ENCODE data around the gene FKRP. TPM values are rescaled to one million over a fixed set of nuclear protein-coding genes. Genes with fewer than 3 reads are reported as not detected.
"Not testable (repeated sequence)": the region's sequence is repeated elsewhere in the genome, so short reads cannot be mapped to it uniquely, and the experiment has no call there.

Gene FKRP
- total RNA-seq = 10 to 100 TPM; 26.0 to 31.2 (median 28.9) TPM

- DNase-seq (peak; percentile 20), ATAC-seq (peak; percentile 80 to 82)
- Mint-ChIP-seq H3K9me3 (no peaks in the 10 kb centered on the region), H3K27me3 (ENCODE audit: low read depth) (no peaks in the 10 kb centered on the region), H3K4me3 (peak within 1 kb of the TSS; percentile 94), H3K4me1 (ENCODE audit: low read depth) (peaks cover 59% of the 10 kb centered on the region), H3K36me3 (ENCODE audit: insufficient read depth) (peaks cover 4% of the 10 kb centered on the region)
Measured at GRCh38 chr19:46745521-46746280, at the start of gene FKRP. FKRP (plus strand) TSS chr19:46746057; CDS start chr19:46755451, 9,394 bp downstream.

GRCh38 chr19:46696866-46697203, 49.0 kb upstream of the FKRP start:
- no peak for ATAC-seq
- Mint-ChIP-seq H3K9me3 (no peaks in the 10 kb centered on the region), H3K36me3 (ENCODE audit: insufficient read depth) (peaks cover 45% of the 10 kb centered on the region), H3K27me3 (ENCODE audit: low read depth) (no peaks in the 10 kb centered on the region), H3K4me1 (ENCODE audit: low read depth) (no peaks in the 10 kb centered on the region), H3K4me3 (no peak overlapping the region)
- DNase-seq = no peak

- H3K4me1 Mint-ChIP-seq (ENCODE audit: low read depth) = no peaks in the 10 kb centered on the region
- DNase-seq (no peak), ATAC-seq (peak; percentile 27 to 41)
- no peaks in the 10 kb centered on the region for H3K27me3 Mint-ChIP-seq (ENCODE audit: low read depth)
- H3K4me3 Mint-ChIP-seq = no peak overlapping the region
- no peaks in the 10 kb centered on the region for H3K9me3 Mint-ChIP-seq
- H3K36me3 Mint-ChIP-seq (ENCODE audit: insufficient read depth) = peaks cover 40% of the 10 kb centered on the region
Measured at GRCh38 chr19:46697204-46697960, 48.5 kb upstream of the FKRP start.

GRCh38 chr19:46698395-46699321, 47.2 kb upstream of the FKRP start:
- DNase-seq = no peak
- Mint-ChIP-seq H3K4me1 (ENCODE audit: low read depth) (no peaks in the 10 kb centered on the region), H3K27me3 (ENCODE audit: low read depth) (no peaks in the 10 kb centered on the region), H3K4me3 (no peak overlapping the region), H3K36me3 (ENCODE audit: insufficient read depth) (peaks cover 34% of the 10 kb centered on the region), H3K9me3 (no peaks in the 10 kb centered on the region)
- no peak for ATAC-seq

- Mint-ChIP-seq H3K27me3 (ENCODE audit: low read depth) (no peaks in the 10 kb centered on the region), H3K4me3 (no peak overlapping the region), H3K4me1 (ENCODE audit: low read depth) (peaks cover 7% of the 10 kb centered on the region), H3K36me3 (ENCODE audit: insufficient read depth) (peaks cover 28% of the 10 kb centered on the region), H3K9me3 (no peaks in the 10 kb centered on the region)
- no peak for ATAC-seq
- DNase-seq = no peak
Measured at GRCh38 chr19:46700704-46701103, 45.2 kb upstream of the FKRP start.

DNA sequence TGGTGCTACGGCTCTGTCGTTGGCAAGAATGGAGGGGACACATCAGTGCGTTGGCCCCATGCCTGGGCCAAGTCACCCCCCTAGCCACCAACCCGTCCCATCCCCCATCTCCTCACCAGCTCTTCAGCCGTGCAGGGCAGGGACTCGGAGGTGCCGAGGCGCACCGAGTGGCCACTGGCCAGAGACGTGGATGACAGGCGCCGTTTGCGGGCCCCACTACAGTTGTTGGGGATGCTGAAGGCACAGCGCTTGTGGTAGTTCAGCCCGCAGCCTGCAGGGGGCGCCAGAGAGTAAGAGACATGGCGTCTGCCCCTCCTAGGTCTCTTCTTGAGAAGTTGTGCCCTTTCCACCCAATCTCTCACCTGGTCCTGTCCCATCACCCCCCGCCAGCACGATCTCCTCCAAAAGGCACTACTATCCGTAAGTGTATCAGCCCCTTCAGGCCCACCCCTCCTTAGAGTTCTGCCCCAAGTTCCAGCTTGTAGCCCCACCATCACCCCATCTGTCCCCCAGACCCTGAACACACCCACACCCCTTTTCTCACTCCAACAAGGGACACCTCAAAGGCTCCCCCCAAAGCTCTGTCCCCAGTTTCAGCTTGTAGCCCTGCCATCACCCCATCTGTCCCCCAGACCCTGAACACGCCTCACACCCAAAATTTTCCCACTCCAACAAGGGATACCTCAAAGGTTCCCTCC, 41.3 kb upstream of the FKRP start:
- Mint-ChIP-seq H3K4me3 (no peak overlapping the region), H3K36me3 (ENCODE audit: insufficient read depth) (peaks cover 9% of the 10 kb centered on the region), H3K4me1 (ENCODE audit: low read depth) (peaks cover 10% of the 10 kb centered on the region), H3K27me3 (ENCODE audit: low read depth) (no peaks in the 10 kb centered on the region), H3K9me3 (no peaks in the 10 kb centered on the region)
- DNase-seq (peak; percentile 92), ATAC-seq (peak; percentile 93 to 95)

GRCh38 chr19:46710687-46711086, 35.2 kb upstream of the FKRP start:
- DNase-seq (no peak), ATAC-seq (no peak)
- Mint-ChIP-seq H3K4me3 (no peak overlapping the region), H3K4me1 (ENCODE audit: low read depth) (peaks cover 20% of the 10 kb centered on the region), H3K27me3 (ENCODE audit: low read depth) (no peaks in the 10 kb centered on the region), H3K9me3 (no peaks in the 10 kb centered on the region), H3K36me3 (ENCODE audit: insufficient read depth) (peaks cover 4% of the 10 kb centered on the region)

DNA sequence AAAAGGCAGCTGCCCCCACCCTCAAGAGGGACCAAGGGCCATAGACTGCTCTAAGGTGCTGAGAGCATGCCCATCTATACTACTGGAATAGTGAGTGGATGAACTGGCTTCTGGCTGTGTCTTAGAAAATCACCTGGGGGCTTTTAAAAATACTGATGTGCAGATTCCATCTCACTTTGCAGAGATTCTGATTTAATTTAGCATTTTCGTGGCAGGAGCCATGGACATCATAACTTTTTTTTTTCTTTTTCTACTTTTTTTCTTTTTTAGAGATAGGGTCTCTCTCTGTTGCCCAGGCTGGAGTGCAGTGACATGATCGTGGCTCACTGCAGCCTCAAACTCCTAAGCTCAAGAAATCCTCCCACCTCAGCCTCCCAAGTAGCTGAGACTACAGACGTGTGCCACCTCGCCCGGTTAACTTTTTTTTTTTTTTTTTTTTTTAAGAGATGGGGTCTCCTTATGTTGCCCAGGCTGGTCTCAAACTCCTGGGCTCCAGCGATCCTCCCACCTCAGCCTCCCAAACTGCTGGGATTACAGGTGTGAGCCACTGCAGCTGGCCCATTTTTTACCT, 33.0 kb upstream of the FKRP start:
- not testable (repeated sequence) for H3K27me3 Mint-ChIP-seq (ENCODE audit: low read depth); ATAC-seq; DNase-seq; H3K36me3 Mint-ChIP-seq (ENCODE audit: insufficient read depth); H3K9me3 Mint-ChIP-seq
- peaks cover 23% of the 10 kb centered on the region for H3K4me1 Mint-ChIP-seq (ENCODE audit: low read depth)
- peak overlapping the region; percentile 92 for H3K4me3 Mint-ChIP-seq

DNA sequence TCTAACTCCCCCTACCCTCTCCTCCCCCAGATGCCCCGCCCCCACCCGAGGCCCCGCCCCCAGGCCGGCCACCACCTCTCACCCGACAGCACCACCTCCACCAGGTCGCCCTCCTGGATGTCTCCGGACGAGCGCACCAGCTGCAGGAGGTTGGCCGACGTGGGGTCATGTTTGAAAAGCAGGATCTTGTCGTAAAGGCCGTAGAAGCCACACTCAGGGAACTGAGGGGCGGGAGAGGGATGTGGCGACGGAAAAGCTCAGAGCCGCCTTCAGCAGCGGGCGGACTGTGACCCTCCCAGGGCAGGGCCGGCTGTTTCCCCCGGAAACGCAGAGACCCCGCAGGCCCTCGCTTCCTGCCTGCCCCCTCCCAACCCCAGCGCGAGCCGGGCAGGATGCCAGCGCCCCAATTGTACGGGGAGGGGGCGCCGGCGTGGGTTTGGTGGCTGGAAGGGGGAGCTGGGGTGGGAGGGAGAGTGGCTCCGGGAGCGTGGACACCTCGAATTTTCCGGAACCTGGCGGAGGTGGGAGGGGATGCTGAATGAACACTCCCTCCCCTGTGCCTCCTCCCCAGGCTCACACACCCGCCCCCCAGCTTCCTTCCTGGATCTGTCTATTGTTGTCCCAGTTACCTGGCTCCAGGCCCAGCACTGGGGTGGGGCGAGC, 31.9 kb upstream of the FKRP start:
- ATAC-seq = peak; percentile 28 to 38
- peaks cover 4% of the 10 kb centered on the region for H3K36me3 Mint-ChIP-seq (ENCODE audit: insufficient read depth)
- H3K27me3 Mint-ChIP-seq (ENCODE audit: low read depth) = no peaks in the 10 kb centered on the region
- H3K4me1 Mint-ChIP-seq (ENCODE audit: low read depth) = peaks cover 33% of the 10 kb centered on the region
- H3K9me3 Mint-ChIP-seq = no peaks in the 10 kb centered on the region
- DNase-seq = peak; percentile 66
- peak overlapping the region; percentile 92 for H3K4me3 Mint-ChIP-seq

DNA sequence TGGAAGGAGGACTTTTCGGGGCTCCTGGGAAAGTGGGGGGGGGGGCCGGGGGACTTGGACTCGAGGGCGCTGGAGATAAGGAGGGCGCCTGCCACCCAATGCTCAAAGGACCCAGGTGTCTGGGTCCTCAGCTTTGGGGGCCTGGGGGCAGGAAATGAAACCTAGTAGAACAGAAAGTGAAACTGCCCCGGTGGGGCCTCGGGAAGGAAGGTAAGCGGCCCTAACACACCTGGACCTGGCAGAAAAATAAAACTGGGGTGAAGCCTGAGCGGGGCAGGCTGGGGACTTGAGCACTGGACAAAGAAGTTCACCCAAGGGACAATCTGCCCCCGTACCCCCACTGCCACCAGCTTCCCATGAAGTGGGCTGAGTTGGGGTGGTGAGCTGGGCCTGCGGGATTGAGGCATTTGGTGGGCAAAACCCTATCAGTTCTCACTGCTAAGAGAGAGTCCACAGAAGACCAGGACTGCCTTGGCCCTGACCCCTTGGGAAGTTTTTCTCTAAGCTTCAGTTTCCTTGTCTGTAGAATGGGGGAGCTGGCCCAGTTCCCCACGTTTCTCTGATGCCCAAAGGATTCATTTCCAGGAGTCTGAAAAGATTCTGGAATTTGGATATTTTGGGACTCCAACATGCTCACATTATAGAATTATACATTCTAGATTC, 31.3 kb upstream of the FKRP start:
- peak; percentile 58 for DNase-seq
- H3K4me1 Mint-ChIP-seq (ENCODE audit: low read depth) = peaks cover 40% of the 10 kb centered on the region

DNA sequence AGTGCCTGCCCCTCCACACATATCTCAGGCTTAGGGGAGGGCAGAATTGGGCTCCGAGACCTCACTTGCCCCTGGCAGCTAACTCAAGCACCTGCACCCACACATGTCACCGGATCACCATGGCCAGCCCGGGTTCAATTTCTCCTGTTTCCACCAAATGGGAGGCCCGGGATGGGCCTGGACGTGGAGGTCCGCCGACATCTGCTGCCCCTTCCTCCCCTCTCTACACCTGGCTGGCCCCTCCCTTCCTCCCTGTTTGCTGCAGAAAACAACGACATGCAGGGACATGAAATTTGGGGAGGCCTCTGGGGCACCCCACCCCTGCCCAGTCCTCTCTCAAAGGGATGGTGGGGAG, 30.3 kb upstream of the FKRP start:
- DNase-seq = no peak
- peaks cover 8% of the 10 kb centered on the region for H3K36me3 Mint-ChIP-seq (ENCODE audit: insufficient read depth)
- ATAC-seq = no peak

More for the DNA sequence above, 31.3 kb upstream of the FKRP start:
- Mint-ChIP-seq H3K4me3 (peak overlapping the region; percentile 92), H3K36me3 (ENCODE audit: insufficient read depth) (peaks cover 8% of the 10 kb centered on the region), H3K9me3 (no peaks in the 10 kb centered on the region), H3K27me3 (ENCODE audit: low read depth) (no peaks in the 10 kb centered on the region)
- ATAC-seq = peak; percentile 23 to 34

DNA sequence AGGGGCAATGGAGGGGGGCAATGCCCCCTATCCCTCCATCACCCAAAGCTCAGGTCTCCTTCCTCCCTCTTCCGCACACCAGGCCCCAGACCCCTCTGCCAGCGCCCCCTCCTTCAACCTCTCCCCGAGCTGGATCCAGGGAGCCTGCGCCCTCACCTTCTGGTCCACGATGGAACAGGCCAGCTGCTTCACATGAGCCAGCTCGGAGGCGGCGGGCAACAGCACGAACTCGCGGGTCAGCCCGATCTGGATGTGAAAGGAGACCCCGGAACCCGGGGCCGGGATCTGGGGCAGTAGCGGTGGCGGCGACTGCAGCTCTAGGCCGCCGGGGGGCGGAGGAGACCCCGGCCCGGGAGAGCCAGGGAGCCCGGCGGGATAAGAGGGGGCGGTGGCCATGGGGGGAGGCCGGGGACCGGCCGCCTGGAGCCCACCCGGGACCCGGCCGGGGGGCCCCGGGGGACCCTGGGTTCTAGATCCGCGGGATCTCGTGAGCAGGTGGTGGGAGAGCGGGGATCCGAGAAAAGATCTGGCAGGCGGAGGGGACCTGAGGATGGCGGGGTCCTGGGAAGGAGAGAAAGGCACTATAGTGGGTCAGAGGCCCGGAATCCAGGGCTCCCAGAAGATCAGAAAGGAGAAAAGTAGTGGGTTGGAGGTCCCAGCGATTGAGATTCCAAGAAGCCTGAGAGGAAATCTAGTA, 29.7 kb upstream of the FKRP start:
- H3K27me3 Mint-ChIP-seq (ENCODE audit: low read depth) = no peaks in the 10 kb centered on the region
- peak overlapping the region; percentile 92 for H3K4me3 Mint-ChIP-seq
- no peak for DNase-seq
- H3K9me3 Mint-ChIP-seq = no peaks in the 10 kb centered on the region
- H3K4me1 Mint-ChIP-seq (ENCODE audit: low read depth) = peaks cover 43% of the 10 kb centered on the region
- no peak for ATAC-seq
- H3K36me3 Mint-ChIP-seq (ENCODE audit: insufficient read depth) = peaks cover 8% of the 10 kb centered on the region

More for the DNA sequence above, 30.3 kb upstream of the FKRP start:
- H3K27me3 Mint-ChIP-seq (ENCODE audit: low read depth) = no peaks in the 10 kb centered on the region
- peak overlapping the region; percentile 92 for H3K4me3 Mint-ChIP-seq
- H3K9me3 Mint-ChIP-seq = no peaks in the 10 kb centered on the region
- peaks cover 42% of the 10 kb centered on the region for H3K4me1 Mint-ChIP-seq (ENCODE audit: low read depth)

All from activated T-cell treated with anti-CD3 and anti-CD28 coated beads, Interleukin-2, amount 50 U/mL, for 4 hours (primary cell).